Muscle of arm (tissue), 12 donors: ENCODE measurements around the gene CREB5. TPM values are rescaled to one million over a fixed set of nuclear protein-coding genes. Genes with fewer than 3 reads are reported as not detected.

Experiments
- polyA plus RNA-seq, 12 donors: library from polyadenylated mRNA; unstranded; fragments of 120-200 nt; gene quantifications; one replicate each; pipeline ENCODE4 v1.2.1, GENCODE V29; 2013; ENCODE audit not compliant: insufficient read length in 12 of 12

Gene CREB5
- polyA plus RNA-seq, 12 donors, result 21.9 to 65.7 (median 34.2) TPM

Other genes with a start within 250 kb of the CREB5 start
- 10 to 100 TPM in 11 of 12 donors, not detected in 1; 21.4 to 36.4 (median 32.8) TPM for gene JAZF1, start 231.7 kb upstream of the CREB5 start, polyA plus RNA-seq